Activated CD4-positive, alpha-beta T cell treated with anti-CD3 and anti-CD28 coated beads, Interleukin-2, amount 50 U/mL, for 16 hours (primary cell): ENCODE data around the gene ADM.
A peak's percentile ranks its signal among the peaks of the same experiment; 100 is the strongest.

Source experiments
- DNase-seq: peaks from one replicate; pipeline ENCODE4 v3.0.0-alpha.2; 2020

The ADM gene

DNA sequence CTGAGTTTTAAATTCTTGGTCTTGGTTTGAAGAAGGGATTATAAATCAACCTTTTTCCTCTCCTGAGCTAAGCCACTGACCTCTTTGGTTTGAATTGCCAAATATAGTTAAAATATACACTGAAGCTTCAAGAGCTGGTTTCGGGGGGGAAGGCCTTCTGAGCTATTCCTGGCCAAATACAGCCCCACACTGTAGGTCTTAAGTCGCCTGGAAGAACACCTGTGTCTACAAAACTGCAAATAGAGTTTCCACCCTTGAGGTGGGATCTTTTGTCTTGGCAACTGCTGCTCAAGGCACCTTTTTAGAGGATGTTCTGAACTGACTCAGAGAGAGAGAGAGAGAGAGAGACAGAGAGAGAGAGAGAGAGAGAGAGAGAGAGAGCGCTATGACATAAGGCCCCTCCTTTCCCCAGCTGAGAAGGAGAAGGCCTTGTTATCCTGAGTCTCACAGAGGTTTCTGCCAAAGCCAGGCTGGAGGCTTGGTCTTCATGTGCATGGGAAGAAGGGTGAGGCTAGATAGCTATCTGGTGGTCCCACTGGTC lies 5.5 kb downstream of the ADM start:
- DNase-seq, result no peak

DNA sequence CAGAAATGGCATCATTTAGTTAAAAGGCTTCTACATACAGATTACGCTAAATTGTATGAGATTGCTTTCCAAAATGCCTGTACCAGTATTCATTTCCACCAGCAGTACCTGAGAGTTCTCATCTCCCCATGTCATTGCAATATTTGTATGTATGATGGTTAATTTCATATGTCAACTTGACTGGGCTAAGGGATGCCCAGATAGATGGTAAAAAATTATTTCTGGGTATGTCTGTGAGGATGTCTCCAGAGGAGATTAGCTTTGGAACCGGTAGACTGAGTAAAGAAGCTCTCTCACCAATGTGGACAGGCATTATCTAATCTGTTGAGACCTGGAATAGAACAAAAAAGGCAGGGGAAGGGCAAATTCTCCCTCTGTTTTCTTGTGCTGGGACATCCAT lies 6.9 kb downstream of the ADM start:
- no peak for DNase-seq

DNA sequence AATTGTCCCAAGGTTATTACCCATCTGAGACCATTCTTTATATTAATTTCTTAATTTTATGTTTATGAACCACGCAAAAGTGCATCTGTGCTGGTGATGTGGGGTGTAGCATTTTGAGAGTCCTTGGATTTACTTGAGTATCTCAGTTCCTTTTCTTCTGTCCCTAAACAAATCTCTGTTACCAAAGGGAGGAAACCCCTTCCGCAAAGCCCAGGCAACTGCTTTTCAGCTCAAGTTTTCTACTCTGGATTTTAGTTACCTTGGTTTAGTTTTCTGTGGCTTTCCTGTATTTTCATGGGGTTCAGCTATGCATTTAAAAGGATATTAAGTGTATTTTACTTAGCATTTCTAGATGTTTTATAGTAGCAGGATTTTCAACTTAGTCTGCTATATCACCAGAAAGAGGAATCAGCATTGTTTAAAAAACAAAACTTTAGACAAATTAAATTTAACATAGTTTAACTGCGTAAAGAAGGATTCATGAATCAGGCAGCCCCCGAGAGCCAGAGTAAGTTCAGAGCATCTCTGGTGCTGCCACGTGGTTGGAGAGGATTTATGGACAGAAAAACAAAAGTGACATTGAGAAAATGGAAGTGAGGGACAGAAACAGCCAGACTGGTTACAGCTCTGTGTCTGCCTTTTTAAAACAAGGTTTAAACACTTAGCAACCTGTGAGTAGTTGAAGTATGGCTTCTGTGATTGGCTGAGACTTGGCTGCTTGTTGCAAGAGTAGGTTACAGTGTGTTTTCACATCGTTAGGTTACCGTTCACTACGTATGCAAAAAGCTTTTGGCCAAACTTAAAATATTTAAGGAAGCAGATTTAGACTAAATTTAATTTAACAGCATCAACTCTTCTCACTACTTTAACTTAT lies 9.6 kb downstream of the ADM start:
- DNase-seq, result no peak

DNA sequence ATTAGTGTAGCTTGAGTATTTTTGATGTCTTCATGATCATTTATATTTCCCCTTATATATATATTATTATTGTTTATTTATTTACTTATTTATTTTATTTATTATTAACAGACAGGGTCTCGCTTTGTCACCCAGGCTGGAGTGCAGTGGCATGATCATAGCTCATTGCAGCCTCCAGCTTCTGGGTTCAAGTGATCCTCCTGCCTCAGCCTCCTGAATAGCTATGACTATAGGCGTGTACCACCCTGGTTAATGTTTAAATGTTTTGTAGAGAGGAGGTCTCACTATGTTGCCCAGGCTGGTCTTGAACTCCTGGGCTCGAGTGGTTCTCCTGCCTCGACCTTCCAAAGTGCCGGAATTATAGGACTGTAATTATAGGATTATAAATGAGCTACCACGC lies 10.2 kb downstream of the ADM start:
- no peak for DNase-seq

DNA sequence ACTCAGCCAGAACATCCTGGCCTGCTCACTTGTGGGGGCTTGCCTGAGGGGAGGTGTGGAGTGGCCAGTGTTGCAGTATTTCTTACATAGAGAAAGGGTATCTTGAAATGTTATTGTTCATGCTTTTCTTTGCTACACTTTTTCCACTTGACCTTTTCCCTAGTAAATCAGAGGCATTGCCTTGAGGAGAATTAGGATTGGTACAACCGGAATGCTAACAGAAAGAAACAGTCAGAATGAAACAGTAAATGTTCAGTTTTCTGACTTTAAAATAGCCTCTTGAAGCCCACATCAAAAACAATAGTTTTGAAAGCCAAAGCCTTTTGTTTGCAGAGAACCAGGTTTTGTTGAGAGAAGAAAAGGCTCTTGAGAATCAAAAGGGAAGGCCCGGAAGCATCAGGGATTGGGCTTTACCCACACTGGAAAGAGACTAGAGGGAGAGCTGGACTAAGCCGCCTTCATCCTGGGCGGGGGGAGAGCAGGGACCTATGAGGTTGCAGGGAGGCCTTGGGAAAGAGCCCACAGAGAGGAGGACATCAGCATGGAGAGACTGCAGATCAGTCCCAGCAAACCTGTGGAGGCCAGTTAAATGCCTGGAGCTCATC lies 12.4 kb downstream of the ADM start:
- no peak for DNase-seq

DNA sequence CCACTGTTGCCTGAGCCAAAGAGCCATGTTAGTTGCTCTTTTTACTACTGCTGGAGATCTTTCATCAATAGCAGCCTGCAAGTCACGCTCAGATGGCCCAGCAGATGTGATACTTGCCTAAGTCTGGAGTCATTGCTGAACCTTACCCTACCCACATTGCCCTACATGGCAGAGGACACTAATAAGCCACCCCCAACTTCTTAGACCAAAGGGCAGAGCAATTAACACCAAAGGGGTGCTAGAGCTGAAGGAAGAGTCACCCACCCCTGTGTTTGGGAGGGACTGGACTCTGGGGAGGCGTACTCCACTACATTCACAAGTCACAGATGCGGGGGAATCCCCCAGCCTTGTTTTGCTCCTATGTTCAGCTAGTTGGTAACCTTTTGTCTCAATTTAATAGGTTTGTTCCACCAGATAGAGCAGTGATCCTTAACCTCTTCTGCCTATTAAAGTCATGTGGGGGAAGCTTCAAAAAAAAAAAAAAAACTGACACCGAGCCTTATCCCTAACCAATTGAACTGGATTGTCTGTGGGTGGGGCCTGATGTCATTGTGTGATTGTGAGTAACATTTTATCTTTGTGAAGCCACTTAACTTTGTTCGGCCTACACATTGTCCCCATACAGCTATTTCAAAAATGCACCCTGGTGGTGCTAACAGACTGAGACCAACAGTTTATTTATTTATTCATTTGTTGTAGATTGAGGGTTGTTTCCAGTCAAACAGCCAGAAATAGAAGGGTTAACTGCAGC lies 13.1 kb downstream of the ADM start:
- no peak for DNase-seq

DNA sequence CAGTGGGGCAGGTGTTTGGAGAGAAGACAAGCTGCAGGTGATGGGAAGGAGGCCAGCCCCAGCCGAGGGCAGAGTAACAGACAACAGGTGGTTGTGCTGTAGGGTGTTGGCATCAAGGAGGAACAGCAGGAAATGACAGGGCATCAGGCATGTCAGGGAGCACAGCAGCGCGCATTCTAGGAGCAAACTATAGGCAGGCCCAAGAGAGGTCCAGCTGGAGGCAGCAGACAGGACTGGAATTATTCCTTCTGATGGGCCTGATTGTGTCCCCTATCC lies 13.6 kb downstream of the ADM start:
- no peak for DNase-seq

DNA sequence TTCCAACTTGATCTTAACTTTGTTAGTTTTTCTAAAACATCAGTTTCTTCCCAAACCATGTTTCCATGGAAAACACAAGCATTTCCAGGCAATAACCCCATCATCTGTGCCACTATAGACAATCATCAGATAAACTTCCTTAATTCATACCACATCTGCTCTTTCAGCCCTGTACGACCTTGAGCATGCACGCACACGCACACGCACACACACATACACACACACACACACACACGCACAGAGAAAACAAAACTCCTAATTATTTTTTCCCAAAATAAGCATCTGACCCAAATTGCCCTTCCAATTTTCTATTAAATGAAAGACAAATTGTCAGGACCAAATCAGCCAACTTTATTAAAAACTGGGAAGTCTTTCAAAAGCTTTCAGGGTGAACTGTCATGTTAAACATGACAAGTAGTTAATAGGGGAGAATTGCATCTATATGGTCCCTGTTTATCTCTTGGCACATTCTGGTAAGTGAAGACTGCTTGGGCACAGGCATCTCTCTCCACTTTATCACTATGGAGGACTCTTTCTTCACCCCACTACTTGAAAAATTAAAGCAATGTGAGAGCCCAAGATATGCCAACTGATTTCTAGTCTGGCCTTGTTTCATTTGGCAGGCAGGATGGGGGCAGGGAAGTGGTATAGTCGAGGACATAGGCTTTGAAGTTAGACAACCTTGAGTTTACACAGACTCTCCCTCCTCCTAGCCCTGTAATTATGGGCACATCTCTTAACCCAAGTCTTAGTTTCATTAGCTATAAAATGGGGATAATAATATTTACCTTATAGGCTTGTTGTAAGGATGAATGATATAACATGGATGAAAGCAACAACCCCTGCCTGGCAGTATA lies 15.1 kb downstream of the ADM start:
- no peak for DNase-seq

DNA sequence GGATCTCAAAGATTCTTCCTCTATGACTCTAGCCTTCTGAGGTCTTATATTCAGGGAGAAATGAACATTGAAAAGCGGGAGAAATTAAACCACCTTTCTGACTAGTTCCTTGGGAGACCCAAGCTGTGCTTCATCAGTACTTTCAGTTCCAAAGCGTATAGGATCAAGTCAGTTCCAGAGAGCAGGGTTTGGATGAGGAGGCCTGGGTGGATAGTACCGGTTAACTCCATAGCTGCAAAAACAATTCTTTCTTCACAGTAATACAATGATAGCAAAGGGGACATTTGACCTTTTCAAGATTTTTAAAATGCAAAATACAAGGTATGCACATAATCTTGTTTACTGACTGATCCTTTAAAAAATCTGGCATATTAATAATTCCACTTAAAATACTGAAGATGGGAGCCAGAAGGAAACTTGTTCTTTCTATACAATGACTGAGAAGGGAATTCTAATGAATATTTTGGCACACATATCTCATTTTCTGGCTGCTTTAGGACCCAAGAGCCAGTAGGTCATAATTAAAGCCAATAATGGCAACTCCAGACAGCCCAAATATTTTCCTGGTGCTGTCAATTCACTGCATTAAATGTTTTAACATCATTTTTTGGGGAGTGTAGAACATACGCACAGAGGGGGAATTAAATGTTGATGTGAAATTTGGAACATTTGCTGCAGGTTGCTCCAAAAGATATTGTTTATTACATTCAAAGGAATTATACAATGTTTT lies 16.0 kb downstream of the ADM start:
- DNase-seq, result no peak

DNA sequence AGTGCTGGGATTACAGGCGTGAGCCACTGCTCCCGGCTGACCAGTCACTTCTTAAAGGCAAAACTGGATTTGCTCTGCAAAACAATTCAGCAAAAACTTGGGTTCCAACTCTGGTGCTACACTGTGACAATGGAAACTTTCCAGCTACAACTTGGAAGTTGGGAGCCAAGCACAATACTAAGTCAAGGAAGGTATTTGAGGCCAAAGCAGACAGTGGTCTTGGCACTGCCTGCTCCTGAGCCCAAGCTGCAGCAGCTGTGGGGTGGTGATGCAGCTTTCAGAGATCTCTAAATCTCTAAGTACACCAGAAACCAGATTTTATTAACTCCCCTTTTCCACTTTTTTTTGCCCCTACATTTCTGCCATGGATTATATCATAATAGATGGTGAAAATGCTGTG lies 17.5 kb downstream of the ADM start:
- DNase-seq, result no peak

DNA sequence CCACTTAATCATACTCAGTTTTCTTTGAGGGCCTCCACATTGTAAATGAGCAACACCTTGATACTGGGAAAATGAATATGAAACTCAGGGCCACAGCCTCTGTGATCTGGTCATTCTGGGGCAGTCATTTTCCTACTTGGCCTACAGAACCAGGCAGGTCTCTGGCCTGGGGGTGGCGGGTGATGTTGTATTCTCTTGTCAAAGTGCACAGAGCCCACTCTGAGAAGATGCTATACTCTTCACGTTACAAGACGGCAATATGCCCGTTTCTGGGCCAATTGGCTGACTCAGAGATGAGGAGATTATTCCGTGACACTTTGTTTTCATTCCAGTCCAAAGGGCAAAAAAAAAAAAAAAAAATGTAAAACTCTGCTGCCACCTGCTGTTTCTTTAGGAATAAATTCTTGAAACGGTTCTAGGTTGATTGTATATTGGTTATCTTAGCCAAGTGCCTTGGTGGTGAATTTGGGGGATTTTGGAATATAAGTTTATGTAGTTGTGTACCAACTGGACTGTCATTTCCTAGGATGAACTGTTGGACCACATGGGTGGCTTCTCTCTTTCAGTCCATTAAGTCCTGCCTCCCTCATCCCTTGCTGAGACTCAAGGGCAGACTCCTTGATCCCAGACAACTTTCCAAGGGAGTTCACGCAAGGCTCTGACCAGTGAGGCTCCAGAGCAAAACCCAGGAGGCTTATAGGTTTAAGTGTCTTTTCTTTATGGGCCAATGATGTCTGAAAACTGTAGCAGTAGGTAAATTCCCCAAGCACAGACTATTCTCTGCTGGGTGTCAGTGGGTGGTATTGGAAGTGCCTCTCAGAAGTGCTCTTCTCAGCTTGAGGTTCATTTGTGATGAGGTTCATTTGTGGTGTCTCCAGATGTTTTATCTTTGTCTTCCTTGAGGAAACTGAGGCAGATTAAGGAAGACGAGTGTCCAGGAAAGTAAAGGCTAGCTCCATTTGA lies 18.2 kb downstream of the ADM start:
- peak; percentile 55 for DNase-seq

DNA sequence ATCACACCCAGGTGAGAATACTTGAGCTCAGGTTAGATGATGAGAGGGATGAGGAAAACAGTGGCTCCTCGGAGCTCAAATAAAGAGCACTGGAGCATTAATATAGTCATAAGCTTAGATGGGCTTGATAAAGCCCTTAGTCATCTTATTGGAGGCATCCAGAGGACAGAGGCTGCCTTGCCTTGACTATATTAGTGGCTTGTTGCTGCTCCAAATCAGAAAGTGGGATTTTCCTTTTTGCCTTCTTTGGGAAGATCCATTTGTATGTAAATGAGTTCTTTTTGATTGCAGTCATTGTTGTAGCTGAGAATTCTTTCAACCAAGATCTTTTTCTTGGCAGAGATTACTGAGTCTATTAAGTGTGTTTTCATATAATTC lies 18.9 kb downstream of the ADM start:
- DNase-seq, result no peak

DNA sequence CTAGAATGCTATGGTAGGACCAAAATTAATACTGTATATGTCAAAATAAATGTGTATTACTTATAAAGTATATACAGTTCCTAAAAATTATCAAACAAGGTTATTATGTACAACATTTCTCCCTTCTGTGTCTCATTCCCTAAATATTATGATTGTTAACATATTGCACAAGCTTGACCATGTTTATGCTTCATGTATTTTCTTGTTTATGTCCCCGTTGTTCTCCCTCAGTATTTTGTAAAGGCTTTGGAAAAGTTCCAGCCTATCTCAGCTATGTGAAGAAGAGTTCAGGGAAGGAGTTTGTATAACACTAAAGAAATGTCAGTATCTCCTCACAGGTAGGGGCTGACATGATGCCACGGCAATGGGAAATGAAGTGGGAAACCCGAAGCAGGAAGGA lies 19.6 kb downstream of the ADM start:
- no peak for DNase-seq

DNA sequence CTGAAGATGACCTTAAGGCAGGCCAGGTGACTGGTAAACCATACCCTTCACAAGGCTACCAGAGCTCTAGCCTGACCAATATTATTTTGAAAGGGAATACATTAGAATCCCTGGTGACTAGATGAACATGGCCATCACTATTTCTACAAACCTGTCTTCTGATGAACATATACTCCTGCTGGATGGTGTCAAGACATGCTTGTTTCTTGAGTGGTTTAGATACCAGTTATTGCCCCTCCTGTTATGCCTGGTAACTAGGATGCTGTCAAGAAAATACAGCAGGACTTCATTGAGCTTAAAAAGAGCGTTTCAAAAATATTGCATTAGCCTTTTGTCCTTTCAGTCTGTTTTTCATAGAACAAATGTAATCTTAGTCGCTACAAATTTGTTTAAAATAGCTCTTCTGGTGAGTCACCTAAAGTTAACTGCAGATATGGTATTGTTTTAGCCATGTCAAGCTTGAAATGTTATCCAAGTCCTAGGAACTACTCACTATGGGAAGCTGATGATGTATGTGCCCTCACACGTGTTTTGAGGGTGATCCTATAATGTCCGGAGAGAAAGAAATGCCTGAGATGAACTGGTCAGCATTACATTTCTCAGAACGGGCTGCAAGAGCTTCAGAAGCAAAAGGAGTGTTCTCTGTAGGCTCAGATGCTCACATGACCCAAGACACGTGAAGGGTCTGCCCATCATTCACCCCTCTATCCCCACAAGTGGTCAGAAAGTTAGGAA lies 20.6 kb downstream of the ADM start:
- DNase-seq, result no peak

DNA sequence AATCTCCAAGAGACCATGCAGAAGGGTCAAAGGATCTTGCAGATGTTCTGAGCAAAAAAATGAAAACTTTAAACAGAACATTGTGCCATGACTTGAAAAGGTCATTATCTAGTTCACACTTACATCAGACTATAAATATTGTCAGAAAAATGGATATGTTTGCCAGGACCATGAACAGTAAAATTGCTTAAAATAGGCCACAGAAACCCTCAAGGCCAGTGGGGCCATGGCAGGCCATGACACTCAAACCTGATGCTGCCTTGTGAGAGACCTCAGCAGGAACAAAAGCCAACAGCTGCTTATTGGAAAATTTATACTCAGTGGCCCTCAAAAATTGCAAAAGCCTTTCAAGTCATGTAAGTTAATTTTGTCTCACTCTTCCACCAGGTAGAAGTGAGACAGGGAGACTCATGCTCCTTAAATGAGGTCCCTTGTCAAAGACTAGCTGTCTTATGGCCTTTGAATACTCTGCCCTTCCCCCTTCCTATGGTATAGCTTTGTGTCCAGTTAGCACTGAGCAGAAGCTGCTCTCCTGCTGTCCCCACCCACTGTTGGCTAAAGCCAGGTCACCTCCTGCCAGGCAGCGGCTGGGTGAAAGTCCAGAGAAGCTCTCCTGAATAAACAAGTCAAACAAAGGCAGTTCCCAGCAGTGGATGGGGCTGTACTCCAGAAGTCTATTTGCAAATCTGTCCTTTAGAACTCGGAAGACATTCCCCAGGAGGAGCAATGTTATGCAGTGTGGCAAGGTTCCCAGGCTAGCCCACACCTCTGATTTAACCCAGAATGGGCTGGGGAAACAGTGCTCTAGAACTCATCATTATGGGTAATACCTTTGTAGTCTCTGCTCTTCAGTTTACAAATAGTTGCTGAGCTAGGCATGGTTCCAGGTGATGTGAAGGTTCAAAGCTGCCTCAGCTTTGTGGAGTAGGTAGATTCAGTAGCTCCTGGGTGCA lies 21.4 kb downstream of the ADM start:
- no peak for DNase-seq

DNA sequence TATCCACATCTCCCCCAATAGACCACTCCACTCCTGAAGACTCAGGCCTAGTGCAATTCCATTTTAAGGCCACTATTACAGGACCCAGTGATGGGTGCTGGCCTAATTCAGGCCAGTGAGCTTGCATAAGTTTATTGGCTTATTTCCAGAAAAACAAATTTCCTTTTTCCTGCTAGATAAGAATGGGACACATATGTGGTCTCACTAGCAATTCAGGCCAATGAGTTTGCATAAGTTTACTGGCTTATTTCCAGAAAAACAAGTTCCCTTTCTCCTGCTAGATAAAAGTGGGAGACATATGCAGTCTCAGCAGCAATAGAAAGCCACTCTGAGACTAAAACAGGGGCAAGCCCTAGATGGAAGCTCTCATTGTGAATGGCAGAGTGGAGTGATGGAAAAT lies 22.4 kb downstream of the ADM start:
- DNase-seq, result no peak

DNA sequence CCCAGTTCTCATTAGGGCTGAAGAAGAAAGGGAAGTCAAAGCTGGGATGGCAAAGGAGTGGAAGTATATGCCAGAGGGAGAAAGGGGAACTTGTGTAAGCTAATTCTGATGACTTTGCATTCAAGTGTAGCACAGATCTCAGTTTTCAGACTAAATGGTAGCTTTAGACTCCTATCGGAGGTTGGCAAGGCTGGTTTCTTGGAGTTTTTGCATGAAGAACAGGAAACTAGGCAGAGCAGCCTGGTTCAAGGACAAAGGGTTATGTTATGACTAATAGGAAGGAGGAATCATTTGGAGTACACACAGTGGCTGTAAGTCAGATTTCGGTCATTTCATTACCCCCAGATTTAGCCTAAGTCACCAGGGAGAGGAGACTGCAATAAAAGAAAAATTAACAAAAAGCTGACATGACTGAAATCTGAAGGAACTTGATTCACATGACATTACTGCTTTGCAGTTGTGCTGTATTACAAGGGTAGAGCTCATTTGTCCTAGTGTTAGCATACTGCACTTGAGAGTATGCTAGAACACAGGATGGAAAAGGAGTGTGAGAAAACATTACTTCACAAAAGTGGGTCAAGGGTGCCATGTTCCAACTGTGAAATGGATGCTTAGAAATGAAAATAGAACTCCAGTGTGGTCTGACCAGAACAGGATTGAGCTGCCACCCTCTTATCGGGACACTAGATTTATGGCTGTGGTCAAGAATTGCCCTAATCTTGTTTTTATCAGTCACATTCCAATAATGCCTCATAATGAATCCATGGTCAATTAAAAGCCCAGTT lies 23.6 kb downstream of the ADM start:
- DNase-seq, result no peak

DNA sequence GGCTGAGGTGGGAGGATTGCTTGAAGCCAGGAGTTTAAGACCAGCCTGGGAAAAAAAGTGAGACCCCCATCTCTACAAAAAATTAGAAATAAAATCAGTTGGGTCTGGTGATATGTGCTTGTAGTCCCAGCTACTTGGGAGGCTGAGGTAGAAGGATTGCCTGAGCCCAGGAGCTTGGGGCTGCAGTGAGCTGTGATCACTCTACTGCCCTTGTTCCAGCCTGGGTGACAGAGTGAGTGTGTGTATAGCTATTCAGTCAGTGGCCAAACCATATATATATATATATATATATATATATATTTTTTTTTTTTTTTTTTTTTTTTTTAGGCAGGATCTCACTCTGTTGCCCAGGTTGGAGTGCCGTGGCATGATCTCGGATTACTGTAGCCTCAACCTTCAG lies 24.5 kb downstream of the ADM start:
- no peak for DNase-seq
